IMR-90 (cell line): ENCODE measurements around the gene PCIF1. TPM values are rescaled to one million over a fixed set of nuclear protein-coding genes. Genes with fewer than 3 reads are reported as not detected.

Source experiments
- ATAC-seq: fragments of 200-7000 bp; cut with Tn5 transposase; 2 replicates; pipeline ENCODE4 v1.9.1; 2020; ENCODE audit warnings: low read depth, mild to moderate bottlenecking, moderate library complexity
- BruUV-seq: library from RNA; stranded (reverse); fragments of 400-500 nt; replicated peaks from 2 replicates; lab custom pipeline; 2021; lab: Mats Ljungman, UMichigan
- CTCF ChIA-PET: fragments of 300-600 bp; formaldehyde crosslinking; extraction: SDS; loops from one replicate; lab custom pipeline; 2021; ENCODE audit warnings: antibody characterized with exemption; lab: Yijun Ruan, JAX
- POLR2A ChIA-PET: fragments of 300-600 bp; sonication (Branson Sonifier 250); formaldehyde crosslinking; loops from one replicate; lab custom pipeline; 2022; ENCODE audit warnings: antibody characterized with exemption; ENCODE audit not compliant: unreplicated experiment; lab: Charles Lee
- DNase-seq: peaks from one replicate; pipeline ENCODE4 v3.0.0; 2013
- H2AFZ ChIP-seq: replicated peaks from 2 replicates; pipeline ENCODE3; 2013; ENCODE audit warnings: low read length, mild to moderate bottlenecking; ENCODE audit not compliant: poor library complexity
- H2AK5ac ChIP-seq: 2 replicates; pipeline ENCODE4 v1.6.1; 2013; ENCODE audit warnings: low read depth, low read length, inconsistent platforms
- H2AK9ac ChIP-seq: replicated peaks from 2 replicates; pipeline ENCODE3; 2013; ENCODE audit warnings: mild to moderate bottlenecking, low read depth, low read length, moderate library complexity; ENCODE audit not compliant: poor library complexity
- H2BK120ac ChIP-seq: 2 replicates; pipeline ENCODE4 v1.6.1; 2013; ENCODE audit warnings: low read depth, low read length, inconsistent platforms
- H2BK15ac ChIP-seq: 3 replicates; pipeline ENCODE4 v1.6.1; 2013; ENCODE audit warnings: low read depth, low read length, inconsistent platforms
- H2BK20ac ChIP-seq: 2 replicates; pipeline ENCODE4 v1.6.1; 2013; ENCODE audit warnings: low read depth, mild to moderate bottlenecking, inconsistent platforms, low read length, moderate library complexity
- H2BK5ac ChIP-seq: 2 replicates; pipeline ENCODE4 v1.6.1; 2013; ENCODE audit warnings: mild to moderate bottlenecking, low read depth, low read length, inconsistent platforms; ENCODE audit not compliant: poor library complexity, severe bottlenecking
- H3K14ac ChIP-seq: replicated peaks from 2 replicates; pipeline ENCODE4 v1.6.1; 2013; ENCODE audit warnings: low read depth, low read length, inconsistent platforms
- H3K18ac ChIP-seq: 2 replicates; pipeline ENCODE4 v1.6.1; 2013; ENCODE audit warnings: low read depth, low read length, control low read depth
- H3K23ac ChIP-seq: 2 replicates; pipeline ENCODE4 v1.6.1; 2013; ENCODE audit warnings: low read depth, low read length, inconsistent platforms
- H3K27ac ChIP-seq: 2 replicates; pipeline ENCODE4 v1.5.1; 2013; ENCODE audit warnings: mild to moderate bottlenecking, control low read depth, low read length; ENCODE audit not compliant: insufficient read depth
- H3K27me3 ChIP-seq: 2 replicates; pipeline ENCODE4 v1.6.1; 2013; ENCODE audit warnings: low read length; ENCODE audit not compliant: control insufficient read depth, insufficient read depth
- H3K36me3 ChIP-seq: 2 replicates; pipeline ENCODE4 v1.6.1; 2013; ENCODE audit warnings: low read length, mixed read lengths; ENCODE audit not compliant: control insufficient read depth, insufficient read depth
- H3K4ac ChIP-seq: 2 replicates; pipeline ENCODE4 v1.6.1; 2013; ENCODE audit warnings: low read depth, low read length, inconsistent platforms
- H3K4me1 ChIP-seq: 2 replicates; pipeline ENCODE4 v1.6.1; 2013; ENCODE audit warnings: low read length, mixed read lengths; ENCODE audit not compliant: control insufficient read depth, insufficient read depth
- H3K4me2 ChIP-seq: 2 replicates; pipeline ENCODE4 v1.6.1; 2013; ENCODE audit warnings: low read depth, mild to moderate bottlenecking, control low read depth, low read length, moderate library complexity
- H3K4me3 ChIP-seq: 2 replicates; pipeline ENCODE4 v1.5.1; 2013; ENCODE audit warnings: low read depth, mild to moderate bottlenecking, control low read depth, low read length, moderate library complexity; ENCODE audit not compliant: insufficient read depth
- H3K56ac ChIP-seq: 2 replicates; pipeline ENCODE4 v1.6.1; 2013; ENCODE audit warnings: low read length, inconsistent platforms; ENCODE audit not compliant: insufficient read depth; ENCODE audit errors: extremely low read depth
- H3K79me1 ChIP-seq, 2 experiments: 2 replicates each; pipeline ENCODE4 v1.6.1; 2013; ENCODE audit warnings: low read length in 2 of 2, inconsistent platforms in 1 of 2, low read depth in 1 of 2
- H3K9ac ChIP-seq: 2 replicates; pipeline ENCODE4 v1.6.1; 2013; ENCODE audit warnings: low read depth, low read length, control low read depth
- H3K9me1 ChIP-seq: 2 replicates; pipeline ENCODE4 v1.6.1; 2013; ENCODE audit warnings: low read length, inconsistent platforms; ENCODE audit not compliant: insufficient read depth
- H3K9me3 ChIP-seq: 2 replicates; pipeline ENCODE4 v1.6.1; 2013; ENCODE audit warnings: low read length; ENCODE audit not compliant: control insufficient read depth, insufficient read depth
- H4K20me1 ChIP-seq: 2 replicates; pipeline ENCODE4 v1.6.1; 2013; ENCODE audit warnings: low read length, inconsistent platforms; ENCODE audit not compliant: insufficient read depth
- H4K5ac ChIP-seq: 2 replicates; pipeline ENCODE4 v1.6.1; 2013; ENCODE audit warnings: mild to moderate bottlenecking, low read depth, low read length, control low read depth
- H4K8ac ChIP-seq, 2 experiments: 2 replicates each; pipeline ENCODE4 v1.6.1; 2013; ENCODE audit warnings: low read depth in 2 of 2, low read length in 2 of 2, control low read depth in 1 of 2, inconsistent platforms in 1 of 2
- H4K91ac ChIP-seq: 2 replicates; pipeline ENCODE4 v1.6.1; 2013; ENCODE audit warnings: low read depth, low read length, inconsistent platforms; ENCODE audit not compliant: insufficient read depth
- ELK1 ChIP-seq: fragments of 150-350 bp; IDR thresholded peaks from 2 replicates; pipeline ENCODE4 v1.6.1; 2016; ENCODE audit warnings: low read depth, mild to moderate bottlenecking, low read length, moderate library complexity, borderline replicate concordance
- MAFK ChIP-seq: IDR thresholded peaks from 2 replicates; pipeline ENCODE4 v1.6.1; 2012; ENCODE audit warnings: low read depth, low read length, improper control_type of control experiment
- MAZ ChIP-seq: IDR thresholded peaks from 2 replicates; pipeline ENCODE4 v1.6.1; 2012; ENCODE audit warnings: low read depth, mild to moderate bottlenecking, low read length, improper control_type of control experiment, moderate library complexity, borderline replicate concordance
- MXI1 ChIP-seq: IDR thresholded peaks from 2 replicates; pipeline ENCODE4 v1.6.1; 2012; ENCODE audit warnings: low read depth, mild to moderate bottlenecking, low read length, moderate library complexity, borderline replicate concordance
- NFE2L2 ChIP-seq: fragments of 150-350 bp; IDR thresholded peaks from 2 replicates; pipeline ENCODE4 v1.6.1; 2016; ENCODE audit warnings: low read depth, mild to moderate bottlenecking, low read length
- POLR2A ChIP-seq: IDR thresholded peaks from 2 replicates; pipeline ENCODE4 v1.6.1; 2012; ENCODE audit warnings: mild to moderate bottlenecking, low read depth, low read length
- RAD21 ChIP-seq: IDR thresholded peaks from 2 replicates; pipeline ENCODE4 v1.6.1; 2012; ENCODE audit warnings: low read length, improper control_type of control experiment
- RCOR1 ChIP-seq: IDR thresholded peaks from 2 replicates; pipeline ENCODE4 v1.6.1; 2012; ENCODE audit warnings: mild to moderate bottlenecking, low read length, improper control_type of control experiment; ENCODE audit not compliant: insufficient replicate concordance
- RFX5 ChIP-seq: IDR thresholded peaks from 2 replicates; pipeline ENCODE4 v1.8.0; 2012; ENCODE audit warnings: low read depth, mild to moderate bottlenecking, low read length, moderate library complexity
- SMC3 ChIP-seq: fragments of 150-350 bp; IDR thresholded peaks from 2 replicates; pipeline ENCODE4 v1.6.1; 2016; ENCODE audit warnings: low read depth, mild to moderate bottlenecking, antibody characterized with exemption, low read length, moderate library complexity
- WGBS, 2 experiments: methylation state at CpG; one replicate each; pipeline versions ENCODE4 v1.1.5 to v1.1.7; 2013; ENCODE audit warnings: missing lambda C conversion rate in 2 of 2; ENCODE audit not compliant: insufficient read length in 1 of 2; ENCODE audit errors: extremely low coverage in 2 of 2; 5-methylcytosine and 5-hydroxymethylcytosine counted together
- dilution Hi-C: fragments of 300-500 bp; cut with HindIII; formaldehyde crosslinking; loops from one replicate; pipeline ENCODE4 v1.14.3; 2018; ENCODE audit warnings: low sequenced_read_pairs; ENCODE audit not compliant: unreplicated experiment
- in situ Hi-C: fragments of 300-500 bp; cut with MboI; formaldehyde crosslinking; loops from 3 replicates; pipeline ENCODE4 v1.14.3; 2019; ENCODE audit warnings: low sequenced_read_pairs, inconsistent platforms, mixed read lengths
- intact Hi-C: fragments of 100-400 bp; cut with micrococcal nuclease; formaldehyde crosslinking; loops from 2 replicates; pipeline ENCODE4 v1.10.0; 2022
- polyA plus RNA-seq, 3 experiments: library from polyadenylated mRNA; depleted of rRNA; stranded (reverse); fragments of >200 nt; gene quantifications; 2 replicates each; pipeline ENCODE4 v1.2.3, GENCODE V29; 2012; ENCODE audit warnings: low replicate concordance in 1 of 3
- total RNA-seq: library from RNA; depleted of rRNA; stranded (reverse); fragments of >200 nt; gene quantifications from 2 replicates; pipeline ENCODE4 v1.2.3, GENCODE V29; 2012

The PCIF1 gene
- total and polyA plus RNA-seq, 2 of the 4 experiments (the other 2 are of a cell fraction): 5.4 to 18.3 TPM

GRCh38 chr20:45964006-45964400 lies 29.5 kb downstream of the PCIF1 start:
- no peak overlapping the region for H4K91ac ChIP-seq
- intact Hi-C loops: no loop called here
- no peak overlapping the region for H2BK15ac ChIP-seq
- H3K9me3 ChIP-seq: no peaks in the 10 kb centered on the region
- H2AK5ac ChIP-seq: no peak overlapping the region
- no peak overlapping the region for H3K4me3 ChIP-seq
- H2AFZ ChIP-seq: no peak overlapping the region
- no peak overlapping the region for H2BK20ac ChIP-seq
- H3K4me2 ChIP-seq: no peak overlapping the region
- dilution Hi-C loops: no loop called here
- BruUV-seq: no TSS peak
- no peak overlapping the region for H3K23ac ChIP-seq
- TF ChIP-seq MAZ (no peak), NFE2L2 (no peak), MXI1 (no peak), MAFK (no peak), RCOR1 (no peak), POLR2A (no peak), SMC3 (no peak), RFX5 (no peak), RAD21 (no peak), ELK1 (no peak)
- H3K4ac ChIP-seq: no peak overlapping the region
- no peak overlapping the region for H3K9ac ChIP-seq
- H2BK5ac ChIP-seq: no peak overlapping the region
- peaks cover 77% of the 10 kb centered on the region for H3K36me3 ChIP-seq
- H2AK9ac ChIP-seq: no peak overlapping the region
- ChIA-PET POLR2A (no interaction called here), CTCF (interaction anchor here (0.5 to 1.0 kb wide), 2 partner anchors 11 to 165 kb away, joined by 3 to 6 read pairs; no protein-coding TSS in a partner anchor)
- peaks cover 10% of the 10 kb centered on the region; the same call in 1 of the 2 replicates for H3K9me1 ChIP-seq
- no peak overlapping the region for H3K27ac ChIP-seq
- H3K56ac ChIP-seq: no peak overlapping the region
- H3K4me1 ChIP-seq: peaks cover 2% of the 10 kb centered on the region
- no peak overlapping the region for H4K5ac ChIP-seq
- ATAC-seq (no peak), DNase-seq (no peak)
- H4K20me1 ChIP-seq: peaks cover 12% of the 10 kb centered on the region; the same call in 1 of the 2 replicates
- in situ Hi-C loops: no loop called here
- H3K18ac ChIP-seq: no peak overlapping the region
- H3K79me1 ChIP-seq: peaks cover 10 to 21% of the 10 kb centered on the region in 2 experiments; a peak in 3 of 4 replicates
- H3K27me3 ChIP-seq: no peaks in the 10 kb centered on the region
- H2BK120ac ChIP-seq: no peak overlapping the region
- 90% methylated on average over 4 of the region's 9 CpGs; no CpG with 5 or more reads in 1 of the 2 experiments for WGBS, 2 experiments
- H3K14ac ChIP-seq: no peak overlapping the region
- H4K8ac ChIP-seq: no peak overlapping the region
